Measurements from ENCODE around the gene F13A1.

The F13A1 gene

GRCh38 chr6:6243846-6244245, 76.6 kb downstream of the F13A1 start:
- DNase-seq (ENCODE audit: low spot score) = peak; percentile 71

- no peak for DNase-seq (ENCODE audit: low spot score)
Observed at GRCh38 chr6:6239598-6240581, 80.6 kb downstream of the F13A1 start.

- DNase-seq (ENCODE audit: low spot score) = no peak
Observed at GRCh38 chr6:6236730-6237469, 83.6 kb downstream of the F13A1 start.

- no peak for DNase-seq (ENCODE audit: low spot score)
Observed at GRCh38 chr6:6235786-6236185, 84.7 kb downstream of the F13A1 start.

- no peak for DNase-seq (ENCODE audit: low spot score)
Observed at GRCh38 chr6:6234963-6235362, 85.5 kb downstream of the F13A1 start.

GRCh38 chr6:6230286-6230685, 90.2 kb downstream of the F13A1 start:
- peak; percentile 15 for DNase-seq (ENCODE audit: low spot score)

GRCh38 chr6:6227896-6228295, 92.6 kb downstream of the F13A1 start:
- no peak for DNase-seq (ENCODE audit: low spot score)

GRCh38 chr6:6225885-6226529, 94.5 kb downstream of the F13A1 start:
- DNase-seq (ENCODE audit: low spot score) = no peak

- DNase-seq (ENCODE audit: low spot score) = no peak
Observed at GRCh38 chr6:6224933-6225486, 95.5 kb downstream of the F13A1 start.

GRCh38 chr6:6221787-6222535, 98.5 kb downstream of the F13A1 start:
- DNase-seq (ENCODE audit: low spot score) = no peak

- no peak for DNase-seq (ENCODE audit: low spot score)
Observed at GRCh38 chr6:6220718-6221117, 99.7 kb downstream of the F13A1 start.

GRCh38 chr6:6219716-6220115, 100.7 kb downstream of the F13A1 start:
- DNase-seq (ENCODE audit: low spot score) = no peak

- DNase-seq (ENCODE audit: low spot score) = no peak
Observed at GRCh38 chr6:6218759-6219085, 101.7 kb downstream of the F13A1 start.

GRCh38 chr6:6217855-6218758, 102.4 kb downstream of the F13A1 start:
- DNase-seq (ENCODE audit: low spot score) = no peak

GRCh38 chr6:6210994-6211393, 109.5 kb downstream of the F13A1 start:
- DNase-seq (ENCODE audit: low spot score) = no peak

GRCh38 chr6:6202886-6203285, 117.6 kb downstream of the F13A1 start:
- no peak for DNase-seq (ENCODE audit: low spot score)

GRCh38 chr6:6201200-6201599, 119.3 kb downstream of the F13A1 start:
- no peak for DNase-seq (ENCODE audit: low spot score)

- no peak for DNase-seq (ENCODE audit: low spot score)
Observed at GRCh38 chr6:6199678-6200077, 120.8 kb downstream of the F13A1 start.

- no peak for DNase-seq (ENCODE audit: low spot score)
Observed at GRCh38 chr6:6196762-6197161, 123.7 kb downstream of the F13A1 start.

GRCh38 chr6:6195080-6195479, 125.4 kb downstream of the F13A1 start:
- DNase-seq (ENCODE audit: low spot score) = no peak

All from LoVo (cell line).